ENCODE data around the gene TES.

TES gene

GRCh38 chr7:116249969-116250553 lies 39.7 kb downstream of the TES start:
- DNase-seq = no peak

GRCh38 chr7:116251675-116252074 lies 41.3 kb downstream of the TES start:
- no peak for DNase-seq

- DNase-seq = no peak
Observed at GRCh38 chr7:116252249-116252648, 41.9 kb downstream of the TES start.

GRCh38 chr7:116257156-116257555 lies 46.8 kb downstream of the TES start:
- no peak for DNase-seq

GRCh38 chr7:116258734-116259133 lies 48.4 kb downstream of the TES start:
- peak; percentile 53 for DNase-seq

- DNase-seq = no peak
Observed at GRCh38 chr7:116259156-116259870, 49.0 kb downstream of the TES start.

GRCh38 chr7:116259871-116260440 lies 49.6 kb downstream of the TES start:
- no peak for DNase-seq

- peak; percentile 20 for DNase-seq
Observed at GRCh38 chr7:116261904-116262303, 51.6 kb downstream of the TES start.

- DNase-seq = no peak
Observed at GRCh38 chr7:116265881-116266280, 55.5 kb downstream of the TES start.

GRCh38 chr7:116269466-116269865 lies 59.1 kb downstream of the TES start:
- DNase-seq = no peak

- DNase-seq = no peak
Observed at GRCh38 chr7:116271161-116271913, 61.0 kb downstream of the TES start.

GRCh38 chr7:116271963-116272886 lies 61.9 kb downstream of the TES start:
- peak; percentile 66 for DNase-seq

GRCh38 chr7:116273283-116273917 lies 63.1 kb downstream of the TES start:
- no peak for DNase-seq

- DNase-seq = no peak
Observed at GRCh38 chr7:116273918-116274301, 63.6 kb downstream of the TES start.

- no peak for DNase-seq
Observed at GRCh38 chr7:116277070-116277469, 66.7 kb downstream of the TES start.

GRCh38 chr7:116279217-116279616 lies 68.9 kb downstream of the TES start:
- no peak for DNase-seq

- no peak for DNase-seq
Observed at GRCh38 chr7:116280803-116281202, 70.5 kb downstream of the TES start.

GRCh38 chr7:116283595-116284204 lies 73.4 kb downstream of the TES start:
- DNase-seq = no peak

GRCh38 chr7:116284390-116284789 lies 74.1 kb downstream of the TES start:
- DNase-seq = no peak

GRCh38 chr7:116285252-116285651 lies 74.9 kb downstream of the TES start:
- DNase-seq = peak; percentile 17

GRCh38 chr7:116290740-116291139 lies 80.4 kb downstream of the TES start:
- no peak for DNase-seq

- DNase-seq = no peak
Observed at GRCh38 chr7:116291937-116292336, 81.6 kb downstream of the TES start.

All from activated CD4-positive, alpha-beta T cell treated with anti-CD3 and anti-CD28 coated beads, Interleukin-10, Interleukin-2, amounts not matched to agents 100 ng/mL and 50 ng/mL, durations not matched to agents 16 hours and 8 hours (primary cell).